Activated CD4-positive, alpha-beta T cell treated with anti-CD3 and anti-CD28 coated beads for 36 hours (primary cell): ENCODE measurements around the gene ANKRD40. TPM values are rescaled to one million over a fixed set of nuclear protein-coding genes. Genes with fewer than 3 reads are reported as not detected.
"Not testable (repeated sequence)": the region's sequence is repeated elsewhere in the genome, so short reads cannot be mapped to it uniquely, and the experiment has no call there.

Experiments used
- ATAC-seq: fragments of 200-7000 bp; cut with Tn5 transposase; one replicate; pipeline ENCODE4 v1.10.0; 2021; ENCODE audit warnings: mild to moderate bottlenecking, moderate library complexity
- CTCF ChIA-PET: fragments of 350-600 bp; sonication (Branson Sonifier 250); formaldehyde crosslinking; loops from one replicate; lab custom pipeline; 2021; ENCODE audit warnings: antibody characterized with exemption; lab: Charles Lee
- POLR2A ChIA-PET: fragments of 350-600 bp; sonication (Branson Sonifier 250); formaldehyde crosslinking; loops from one replicate; lab custom pipeline; 2021; ENCODE audit warnings: antibody characterized with exemption, inconsistent platforms; lab: Charles Lee
- DNase-seq: peaks from one replicate; pipeline ENCODE4 v3.0.0-alpha.2; 2020
- H3K27ac Mint-ChIP-seq: one replicate; pipeline ENCODE4 v1.8.0; 2021; ENCODE audit warnings: mixed read lengths
- H3K27me3 Mint-ChIP-seq: one replicate; pipeline ENCODE4 v1.8.0; 2021; ENCODE audit warnings: mixed read lengths
- H3K36me3 Mint-ChIP-seq: one replicate; pipeline ENCODE4 v1.8.0; 2021; ENCODE audit warnings: low read depth, mixed read lengths
- H3K4me1 Mint-ChIP-seq: one replicate; pipeline ENCODE4 v1.8.0; 2021; ENCODE audit warnings: mixed read lengths
- H3K4me3 Mint-ChIP-seq: one replicate; pipeline ENCODE4 v1.8.0; 2021; ENCODE audit warnings: mild to moderate bottlenecking, moderate library complexity, mixed read lengths
- H3K9me3 Mint-ChIP-seq: one replicate; pipeline ENCODE4 v1.8.0; 2021; ENCODE audit warnings: low read depth, mixed read lengths
- intact Hi-C, 2 experiments: fragments of 100-400 bp; cut with DNase I in 1 of 2; cut with micrococcal nuclease in 1 of 2; formaldehyde crosslinking; loops; one replicate each; pipeline versions ENCODE4 v1.14.2 to v1.15.1; 2022 to 2024; cut with DNase I, micrococcal nuclease
- total RNA-seq, 2 experiments: library from RNA; stranded (reverse); gene quantifications; one replicate each; pipeline ENCODE4 v1.2.3, GENCODE V29; 2021

Gene ANKRD40
- total RNA-seq, 2 experiments from 2014 or later = 28.0 to 29.8 TPM

DNA sequence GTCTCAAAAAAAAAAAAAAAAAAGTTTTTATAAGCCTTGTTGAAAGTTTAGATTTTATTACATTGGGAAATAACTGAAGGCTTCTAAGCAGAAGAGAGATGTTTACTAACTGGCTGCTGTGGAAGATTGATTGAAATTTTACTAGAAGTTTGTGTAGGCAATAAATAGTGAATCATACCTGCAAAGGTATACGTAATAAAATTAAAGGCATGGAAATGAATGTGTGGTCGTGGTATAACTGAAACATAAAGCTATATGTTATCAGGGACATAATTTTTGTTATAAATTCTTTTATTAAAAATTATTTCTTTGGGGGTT, 20.4 kb upstream of the ANKRD40 start:
- H3K27ac Mint-ChIP-seq = peak overlapping the region; percentile 75
- ATAC-seq = no peak
- POLR2A ChIA-PET = no interaction called here
- H3K4me3 Mint-ChIP-seq = no peak overlapping the region
- intact Hi-C loops = loop anchor here in 1 of 2 experiments (10.0 kb wide), 1 partner anchor 397 kb away; the partner anchor contains the start of gene SPAG9
- peaks cover 18% of the 10 kb centered on the region for H3K36me3 Mint-ChIP-seq
- CTCF ChIA-PET = interaction anchor here (0.6 to 1.3 kb wide), 4 partner anchors 170 to 1080 kb away, joined by 3 read pairs; no protein-coding TSS in a partner anchor
- no peaks in the 10 kb centered on the region for H3K9me3 Mint-ChIP-seq
- H3K27me3 Mint-ChIP-seq = no peaks in the 10 kb centered on the region
- H3K4me1 Mint-ChIP-seq = peaks cover 61% of the 10 kb centered on the region
- no peak for DNase-seq

DNA sequence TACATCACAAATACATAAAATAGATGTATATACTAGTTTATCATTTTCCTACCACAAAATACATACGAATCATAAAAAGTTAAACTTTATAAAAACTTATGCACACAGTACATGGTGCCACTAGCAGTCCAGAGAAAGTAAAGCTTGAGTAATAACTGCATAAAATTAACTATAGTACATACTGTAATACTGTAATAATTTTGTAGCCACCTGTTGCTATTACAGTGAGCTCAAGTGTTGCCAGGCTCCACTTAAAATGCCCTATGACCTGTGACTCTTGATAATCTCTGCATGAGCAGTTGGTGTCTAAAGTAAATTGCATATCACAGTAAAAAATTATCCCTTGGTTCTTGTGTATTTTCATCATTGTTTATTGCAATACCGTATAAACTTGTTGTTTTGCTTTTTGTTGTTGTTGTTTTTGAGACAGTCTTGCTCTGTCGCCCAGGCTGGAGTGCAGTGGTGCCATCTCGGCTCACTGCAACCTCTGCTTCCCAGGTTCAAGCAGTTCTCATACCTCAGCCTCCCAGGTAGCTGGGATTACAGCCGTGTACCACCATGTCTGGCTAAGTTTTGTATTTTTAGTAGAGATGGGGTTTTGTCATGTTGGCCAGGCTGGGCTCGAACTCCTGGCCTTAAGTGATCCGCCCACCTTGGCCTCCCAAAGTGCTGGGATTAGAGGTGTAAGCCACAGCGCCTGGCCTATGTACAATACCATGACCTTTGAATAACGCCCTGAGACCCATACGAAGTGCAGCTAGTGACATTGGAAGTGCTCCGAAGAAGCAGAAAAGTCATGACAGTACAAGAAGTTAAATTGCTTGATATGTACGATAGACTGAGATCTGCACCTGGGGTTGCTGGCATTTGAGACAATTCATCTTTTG, 18.3 kb upstream of the ANKRD40 start:
- Mint-ChIP-seq H3K36me3 (peaks cover 26% of the 10 kb centered on the region), H3K27me3 (no peaks in the 10 kb centered on the region), H3K9me3 (no peaks in the 10 kb centered on the region), H3K27ac (no peak overlapping the region), H3K4me1 (peaks cover 60% of the 10 kb centered on the region), H3K4me3 (no peak overlapping the region)
- intact Hi-C loops = loop anchor here in 1 of 2 experiments (10.0 kb wide), 1 partner anchor 399 kb away; the partner anchor contains the start of gene SPAG9
- POLR2A ChIA-PET = interaction anchor here (0.6 to 1.6 kb wide), 4 partner anchors 8 to 361 kb away, joined by 3 to 7 read pairs (median 4); no protein-coding TSS in a partner anchor
- no peak for ATAC-seq
- CTCF ChIA-PET = interaction anchor here (1.0 to 1.4 kb wide), 4 partner anchors 12 to 329 kb away, joined by 3 to 4 read pairs (median 4); partner anchors contain the start of gene LRRC59
- DNase-seq = no peak

DNA sequence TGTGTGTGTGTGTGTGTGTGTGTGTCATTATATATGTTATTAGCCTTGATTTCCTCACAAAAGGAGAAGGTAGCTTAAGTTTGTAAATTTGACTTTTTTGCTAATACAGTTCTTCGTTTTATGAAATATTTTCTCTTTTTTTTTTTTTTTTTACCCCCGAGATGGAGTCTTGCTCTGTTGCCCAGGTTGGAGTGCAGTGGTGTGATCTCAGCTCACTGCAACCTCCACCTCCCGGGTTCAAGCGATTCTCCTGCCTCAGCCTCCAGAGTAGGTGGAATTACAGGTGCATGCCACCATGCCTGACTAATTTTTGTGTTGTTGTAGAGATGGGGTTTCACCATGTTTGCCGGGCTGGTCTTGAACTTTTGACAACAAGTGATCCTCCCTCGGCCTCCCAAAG, 16.9 kb upstream of the ANKRD40 start:
- not testable (repeated sequence) for H3K9me3 Mint-ChIP-seq, DNase-seq, H3K27ac Mint-ChIP-seq, H3K4me3 Mint-ChIP-seq, H3K27me3 Mint-ChIP-seq, ATAC-seq
- Mint-ChIP-seq H3K36me3 (peaks cover 36% of the 10 kb centered on the region), H3K4me1 (peaks cover 58% of the 10 kb centered on the region)
- intact Hi-C loops = loop anchor here (5.0 to 10.0 kb wide), 2 partner anchors 400 to 538 kb away; partner anchors contain the start of genes MBTD1 (in 1 of the 2), SPAG9 (in 1 of the 2) and UTP18 (in 1 of the 2)
- ChIA-PET POLR2A (interaction anchor here (0.8 kb wide), 1 partner anchor 9 kb away, joined by 4 read pairs; no protein-coding TSS in a partner anchor), CTCF (interaction anchor here (0.6 kb wide), 1 partner anchor 40 kb away, joined by 3 read pairs; no protein-coding TSS in a partner anchor)

DNA sequence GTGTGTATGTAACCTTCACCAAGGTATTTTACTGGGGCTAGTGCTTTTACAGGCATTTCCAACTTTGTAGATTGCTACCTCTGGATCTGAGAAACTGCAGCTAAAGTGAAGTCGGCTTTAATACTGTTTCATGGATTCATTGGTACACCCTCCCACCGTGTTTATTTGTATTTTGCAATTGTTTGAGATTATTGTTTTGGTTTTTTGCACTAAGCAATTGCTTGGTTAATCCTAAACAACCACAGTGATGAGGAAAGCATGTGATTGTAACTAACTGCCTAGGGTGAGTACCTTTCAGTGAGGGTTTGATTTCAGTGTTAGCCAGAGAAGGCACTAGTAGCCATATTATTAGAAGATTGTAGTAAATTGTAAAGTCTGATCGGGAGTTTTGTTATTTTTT, 15.0 kb upstream of the ANKRD40 start:
- Mint-ChIP-seq H3K4me3 (peak overlapping the region; percentile 18), H3K4me1 (peaks cover 43% of the 10 kb centered on the region), H3K36me3 (peaks cover 36% of the 10 kb centered on the region), H3K27ac (peak overlapping the region; percentile 38), H3K27me3 (no peaks in the 10 kb centered on the region), H3K9me3 (no peaks in the 10 kb centered on the region)
- ChIA-PET POLR2A (interaction anchor here (0.8 kb wide), 1 partner anchor 95 kb away, joined by 4 read pairs; no protein-coding TSS in a partner anchor), CTCF (interaction anchor here (1.0 kb wide), 1 partner anchor 13 kb away, joined by 3 read pairs; no protein-coding TSS in a partner anchor)
- no peak for DNase-seq
- no peak for ATAC-seq
- intact Hi-C loops = loop anchor here (5.0 to 10.0 kb wide), 2 partner anchors 402 to 540 kb away; partner anchors contain the start of genes MBTD1 (in 1 of the 2), SPAG9 (in 1 of the 2) and UTP18 (in 1 of the 2)

DNA sequence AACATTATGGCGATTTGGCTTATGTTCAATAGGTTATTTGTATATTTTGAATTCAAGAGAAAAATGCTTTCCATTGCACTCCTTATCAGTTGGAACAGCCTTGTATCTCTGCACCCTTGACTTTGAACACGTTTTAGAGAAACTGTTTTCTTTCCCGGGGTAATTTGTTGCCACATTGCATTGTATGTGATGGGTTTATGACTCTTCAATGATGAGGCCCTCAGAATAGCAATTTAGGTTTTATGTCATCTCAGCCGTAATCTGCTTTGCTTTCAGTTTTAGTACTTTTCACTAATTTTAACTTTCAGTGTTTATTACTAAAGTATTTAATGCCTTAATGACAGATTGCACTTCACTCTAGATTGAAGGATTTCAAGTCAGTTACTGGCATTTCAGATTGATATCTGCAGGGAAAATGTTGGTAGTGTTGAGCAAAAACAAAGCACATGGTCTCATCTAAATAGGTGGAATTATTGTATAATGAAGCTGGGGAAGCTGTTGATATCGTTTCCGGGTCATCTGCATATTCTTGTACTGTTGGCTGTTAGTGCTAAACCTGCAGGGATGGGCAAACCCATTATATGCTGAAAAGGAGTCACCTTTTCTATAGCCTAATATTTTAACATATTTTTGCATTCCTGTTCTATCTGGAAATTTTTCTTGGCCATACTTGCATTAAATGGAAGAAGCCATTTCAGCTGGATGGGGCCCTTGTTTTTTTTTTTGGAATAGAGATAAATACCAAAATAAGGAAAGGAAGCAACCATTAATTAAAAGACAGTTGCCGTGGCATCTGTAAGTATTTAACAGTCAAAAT, 13.7 kb upstream of the ANKRD40 start:
- Mint-ChIP-seq H3K27me3 (no peaks in the 10 kb centered on the region), H3K4me3 (peak overlapping the region; percentile 87), H3K9me3 (no peaks in the 10 kb centered on the region), H3K36me3 (peaks cover 29% of the 10 kb centered on the region), H3K27ac (peak overlapping the region; percentile 99), H3K4me1 (peaks cover 35% of the 10 kb centered on the region)
- DNase-seq = no peak
- ChIA-PET POLR2A (no interaction called here), CTCF (no interaction called here)
- intact Hi-C loops = loop anchor here (2.0 to 10.0 kb wide), 3 partner anchors 15 to 541 kb away; partner anchors contain the start of genes MBTD1 (in 1 of the 2), SPAG9 (in 1 of the 2) and UTP18 (in 1 of the 2)
- peak; percentile 21 for ATAC-seq

DNA sequence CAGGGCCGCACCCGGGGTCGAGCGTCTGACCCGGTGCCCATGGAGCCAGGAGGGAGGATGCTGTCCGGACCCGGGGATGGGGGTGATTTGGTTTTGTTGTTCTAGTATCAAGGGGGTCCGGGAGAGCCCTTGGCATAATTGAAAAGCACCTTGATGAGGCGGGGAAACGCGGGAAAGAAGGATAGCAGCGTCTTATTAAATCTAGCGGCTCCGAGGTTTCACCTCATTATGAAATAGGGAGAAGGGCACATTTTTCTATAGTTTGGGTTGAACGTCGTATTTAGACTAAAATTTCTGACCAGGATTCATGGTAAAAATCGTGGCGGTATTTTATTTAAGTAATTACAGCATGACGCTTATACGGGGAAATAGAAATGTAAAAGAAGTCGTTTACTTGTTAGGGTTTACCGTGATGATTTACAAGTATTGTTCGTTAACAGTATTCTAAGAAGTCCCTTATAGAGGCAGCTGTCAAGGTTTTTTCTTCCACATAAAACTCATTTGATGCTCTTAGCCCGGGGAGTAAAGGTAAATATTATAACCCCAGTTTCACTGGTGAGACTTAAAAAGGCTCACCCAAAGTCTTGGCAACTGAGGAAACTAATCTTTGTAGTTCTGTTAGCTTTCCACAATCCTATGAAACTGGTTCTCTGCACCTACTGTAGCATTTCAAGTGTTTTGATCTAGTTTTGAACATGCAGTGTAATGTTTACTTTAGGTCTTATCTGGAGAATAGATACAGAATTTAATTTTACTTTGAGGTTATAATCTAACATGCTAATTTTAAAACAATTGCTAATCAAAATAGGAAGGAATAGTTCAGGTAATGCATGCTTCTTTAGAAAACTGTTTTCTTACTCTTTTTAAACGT, 12.4 kb upstream of the ANKRD40 start:
- intact Hi-C loops = loop anchor here (1.0 to 10.0 kb wide), 10 partner anchors 12 to 931 kb away; partner anchors contain the start of genes SPAG9 (in 2 of the 2), ANKRD40 (in 1 of the 2), EME1 (in 1 of the 2) and KAT7 (in 1 of the 2)
- Mint-ChIP-seq H3K4me3 (peak overlapping the region; percentile 87), H3K27ac (peak overlapping the region; percentile 99), H3K9me3 (no peaks in the 10 kb centered on the region), H3K36me3 (peaks cover 27% of the 10 kb centered on the region), H3K4me1 (peaks cover 27% of the 10 kb centered on the region), H3K27me3 (no peaks in the 10 kb centered on the region)
- ChIA-PET POLR2A (interaction anchor here (0.9 to 1.0 kb wide), 2 partner anchors 12 to 146 kb away, joined by 4 to 10 read pairs; partner anchors contain the start of genes ANKRD40 and TOB1), CTCF (interaction anchor here (2.3 kb wide), 1 partner anchor 12 kb away, joined by 10 read pairs; the partner anchor contains the start of gene ANKRD40)
- ATAC-seq (no peak), DNase-seq (no peak)

DNA sequence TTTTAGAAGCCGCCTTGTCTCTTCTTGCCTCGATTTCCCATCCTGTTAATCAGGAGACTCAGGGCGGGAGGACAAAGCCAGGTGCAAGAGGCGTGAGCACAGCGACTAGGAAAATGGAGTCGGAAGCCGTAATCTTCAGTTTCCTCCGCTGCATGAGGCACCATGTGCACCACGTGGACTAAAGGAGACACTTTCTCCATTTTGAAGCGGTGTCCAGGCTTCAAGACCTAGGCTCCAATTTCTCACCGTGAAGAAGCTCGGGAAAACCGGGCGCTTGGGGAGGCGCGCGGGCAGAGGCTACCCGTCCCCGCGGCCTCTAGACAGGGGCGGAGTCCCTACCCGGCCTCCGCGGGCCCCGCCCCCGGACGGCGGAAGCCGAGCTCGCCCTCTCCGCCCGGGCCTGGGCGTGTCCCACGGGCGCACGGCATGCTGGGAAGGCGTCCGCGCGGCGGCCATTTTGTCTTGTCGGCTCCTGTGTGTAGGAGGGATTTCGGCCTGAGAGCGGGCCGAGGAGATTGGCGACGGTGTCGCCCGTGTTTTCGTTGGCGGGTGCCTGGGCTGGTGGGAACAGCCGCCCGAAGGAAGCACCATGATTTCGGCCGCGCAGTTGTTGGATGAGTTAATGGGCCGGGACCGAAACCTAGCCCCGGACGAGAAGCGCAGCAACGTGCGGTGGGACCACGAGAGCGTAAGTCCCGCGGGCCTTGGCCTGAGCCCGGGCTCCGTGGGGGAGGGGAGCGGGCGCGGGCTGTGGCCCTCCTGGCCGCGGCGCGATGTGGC, 11.6 kb upstream of the ANKRD40 start, which contains the start of gene LUC7L3:
Gene LUC7L3 (plus strand): TSS at position 460 of the 780 bp plus-strand sequence. CDS start 130 bp downstream, at position 590.
- intact Hi-C loops = loop anchor here (1.0 to 2.0 kb wide), 7 partner anchors 11 to 931 kb away; partner anchors contain the start of genes ANKRD40 (in 1 of the 2), EME1 (in 1 of the 2), KAT7 (in 1 of the 2) and MRPL27 (in 1 of the 2)
- CTCF ChIA-PET = interaction anchor here (0.6 to 2.3 kb wide), 2 partner anchors 11 to 91 kb away, joined by 3 to 10 read pairs; partner anchors contain the start of gene ANKRD40

DNA sequence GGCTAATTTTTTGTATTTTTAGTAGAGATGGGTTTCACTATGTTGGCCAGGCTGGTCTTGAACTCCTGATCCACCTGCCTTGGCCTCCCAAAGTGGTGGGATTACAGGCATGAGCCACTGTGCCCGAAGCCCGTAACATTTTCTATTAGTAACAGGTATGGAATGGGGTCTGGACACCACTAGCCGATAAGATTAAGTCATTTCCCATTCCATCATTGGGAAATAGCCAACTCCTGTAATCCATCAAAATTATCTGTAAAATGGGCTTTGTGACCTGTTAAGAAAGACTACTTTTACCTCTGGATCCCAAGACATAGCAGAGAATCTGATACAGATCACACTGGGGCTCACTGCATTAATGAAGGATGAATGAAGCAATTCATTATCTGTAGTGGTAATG, 7.8 kb upstream of the ANKRD40 start:
- CTCF ChIA-PET = interaction anchor here (0.5 kb wide), 1 partner anchor 35 kb away, joined by 3 read pairs; no protein-coding TSS in a partner anchor
- DNase-seq = no peak
- Mint-ChIP-seq H3K4me3 (no peak overlapping the region), H3K27me3 (no peaks in the 10 kb centered on the region), H3K9me3 (no peaks in the 10 kb centered on the region), H3K27ac (no peak overlapping the region), H3K4me1 (no peaks in the 10 kb centered on the region), H3K36me3 (peaks cover 6% of the 10 kb centered on the region)
- ATAC-seq = no peak
- intact Hi-C loops = no loop called here
- POLR2A ChIA-PET = interaction anchor here (1.1 kb wide), 1 partner anchor 151 kb away, joined by 3 read pairs; the partner anchor contains the start of gene TOB1

More for the DNA sequence above, 11.6 kb upstream of the ANKRD40 start, which contains the start of gene LUC7L3:
- Mint-ChIP-seq H3K27ac (peak within 1 kb of the TSS; percentile 99), H3K36me3 (peaks cover 27% of the 10 kb centered on the region), H3K9me3 (no peaks in the 10 kb centered on the region), H3K4me1 (peaks cover 22% of the 10 kb centered on the region), H3K27me3 (no peaks in the 10 kb centered on the region), H3K4me3 (peak within 1 kb of the TSS; percentile 87)
- POLR2A ChIA-PET = interaction anchor here (0.9 to 1.0 kb wide), 2 partner anchors 11 to 147 kb away, joined by 4 to 10 read pairs; partner anchors contain the start of genes ANKRD40 and TOB1
- ATAC-seq (peak; percentile 89), DNase-seq (peak; percentile 97)

DNA sequence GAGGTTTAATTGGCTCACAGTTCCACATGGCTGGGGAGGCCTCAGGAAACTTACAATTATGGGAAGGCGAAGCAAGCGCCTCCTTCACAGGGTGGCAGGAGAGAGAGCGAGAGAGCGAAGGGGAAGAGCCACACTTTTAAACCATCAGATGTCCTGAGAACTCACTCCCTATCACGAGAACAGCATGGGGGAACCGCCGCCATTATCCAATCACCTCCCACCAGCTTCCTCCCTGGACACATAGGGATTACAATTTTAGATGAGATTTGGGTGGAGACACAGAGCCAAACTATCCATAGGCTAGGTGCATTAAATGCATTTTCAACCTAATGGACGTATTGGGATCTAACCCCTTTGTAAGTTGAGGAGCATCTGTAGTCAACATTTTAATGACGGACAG, 4.9 kb upstream of the ANKRD40 start:
- ATAC-seq (no peak), DNase-seq (no peak)
- no peaks in the 10 kb centered on the region for H3K36me3 Mint-ChIP-seq
- intact Hi-C loops = no loop called here
- no peak overlapping the region for H3K27ac Mint-ChIP-seq
- peaks cover 19% of the 10 kb centered on the region for H3K4me1 Mint-ChIP-seq
- POLR2A ChIA-PET = no interaction called here
- no peak overlapping the region for H3K4me3 Mint-ChIP-seq
- no peaks in the 10 kb centered on the region for H3K27me3 Mint-ChIP-seq
- CTCF ChIA-PET = interaction anchor here (0.5 to 0.7 kb wide), 2 partner anchors 9 to 656 kb away, joined by 3 to 4 read pairs; no protein-coding TSS in a partner anchor
- H3K9me3 Mint-ChIP-seq = no peaks in the 10 kb centered on the region
